Esophagus squamous epithelium (tissue), 5 donors: ENCODE measurements around the gene MEGF6. TPM values are rescaled to one million over a fixed set of nuclear protein-coding genes. Genes with fewer than 3 reads are reported as not detected.

Source experiments
- DNase-seq: peaks from one replicate; lab custom pipeline; 2025; lab: John Stamatoyannopoulos, UW
- H3K27ac ChIP-seq, 4 donors: fragments of 200-600 bp; sonication (generic); one replicate each; pipeline ENCODE4 v1.5.1; 2016 to 2019; ENCODE audit warnings: mild to moderate bottlenecking in 1 of 4
- H3K27me3 ChIP-seq, 4 donors: fragments of 200-600 bp; sonication (generic); 1 replicate in 3 of 4; 2 replicates in 1 of 4; pipeline versions ENCODE4 v1.5.1 to v1.6.0; 2017 to 2021; ENCODE audit warnings: antibody characterized with exemption in 1 of 4
- H3K36me3 ChIP-seq, 3 donors: fragments of 200-600 bp; sonication (generic); one replicate each; pipeline ENCODE4 v1.5.1; 2016 to 2019
- H3K4me1 ChIP-seq, 3 donors: fragments of 200-600 bp; sonication (generic); one replicate each; pipeline ENCODE4 v1.5.1; 2017 to 2019
- H3K4me3 ChIP-seq, 4 donors: fragments of 200-600 bp; sonication (generic); 1 replicate in 3 of 4; 2 replicates in 1 of 4; pipeline ENCODE4 v1.5.1; 2016 to 2019; ENCODE audit warnings: mild to moderate bottlenecking in 2 of 4, moderate library complexity in 1 of 4
- H3K9me3 ChIP-seq, 3 donors: fragments of 200-600 bp; sonication (generic); one replicate each; pipeline ENCODE4 v1.5.1; 2016 to 2019
- CTCF ChIP-seq, 6 experiments: fragments of 450-650 bp in 4 of 6; fragments of 200-600 bp in 2 of 6; sonication (generic) in 2 of 6; IDR thresholded peaks; one replicate each; pipeline ENCODE4 v1.5.1; 2016 to 2019; ENCODE audit warnings: antibody characterized with exemption in 6 of 6, mild to moderate bottlenecking in 4 of 6, moderate library complexity in 4 of 6
- POLR2A ChIP-seq, 4 donors: fragments of 450-650 bp; IDR thresholded peaks; one replicate each; pipeline ENCODE4 v1.6.1; 2017; ENCODE audit warnings: antibody characterized with exemption in 4 of 4, mild to moderate bottlenecking in 4 of 4, moderate library complexity in 3 of 4
- WGBS, 2 donors: methylation state at CpG; one replicate each; pipeline ENCODE4 v1.1.5; 2018; 5-methylcytosine and 5-hydroxymethylcytosine counted together
- intact Hi-C: fragments of 100-400 bp; cut with DNase I; formaldehyde crosslinking; loops from one replicate; pipeline ENCODE4 v1.15.0; 2022
- total RNA-seq, 4 donors: library from RNA; depleted of rRNA; stranded (reverse); fragments of >200 nt; gene quantifications; one replicate each; pipeline ENCODE4 v1.1.0, GENCODE V29; 2016
- donor health status: DM: yes; HTN: yes; CAD: no.

MEGF6 gene
- total RNA-seq, 4 donors from 2014 or later: 8.8 to 27.1 (median 16.8) TPM

- DNase-seq: no peak
- peak overlapping the region; percentile 44 to 73 (median 58) for H3K27ac ChIP-seq
- WGBS, 2 donors: 77 to 79% methylated on average over 10 to 13 of the region's 22 CpGs
- H3K27me3 ChIP-seq: peaks cover 0 to 2% (median 0%) of the 10 kb centered on the region in 4 donors
- H3K4me1 ChIP-seq: peaks cover 43 to 87% (median 64%) of the 10 kb centered on the region in 3 donors
- intact Hi-C loops: no loop called here
- TF ChIP-seq POLR2A (IDR thresholded peaks at IDR 0.05) (no peak), CTCF (IDR thresholded peaks at IDR 0.05) (no peak)
- H3K9me3 ChIP-seq: no peaks in the 10 kb centered on the region
- peaks cover 0 to under 1% (median 0%) of the 10 kb centered on the region in 3 donors for H3K36me3 ChIP-seq
- H3K4me3 ChIP-seq: no peak overlapping the region
These were observed 140.5 kb downstream of the MEGF6 start for GRCh38 chr1:3470650-3471355.

GRCh38 chr1:3469849-3470649 lies 141.3 kb downstream of the MEGF6 start:
- H3K27me3 ChIP-seq: no peaks in the 10 kb centered on the region
- H3K4me1 ChIP-seq: peaks cover 51 to 94% (median 70%) of the 10 kb centered on the region in 3 donors
- no peaks in the 10 kb centered on the region for H3K9me3 ChIP-seq
- 70 to 75% methylated on average over 13 to 14 of the region's 17 CpGs for whole genome bisulfite sequencing, 2 donors
- H3K36me3 ChIP-seq: no peaks in the 10 kb centered on the region
- no peak for DNase-seq
- no peak for TF ChIP-seq CTCF (IDR thresholded peaks at IDR 0.05)
- no peak for TF ChIP-seq POLR2A (IDR thresholded peaks at IDR 0.05)
- H3K4me3 ChIP-seq: no peak overlapping the region
- H3K27ac ChIP-seq: no peak overlapping the region
- intact Hi-C loops: no loop called here

- Histone ChIP-seq H3K4me1 (peaks cover 56 to 98% (median 76%) of the 10 kb centered on the region in 3 donors), H3K27ac (no peak overlapping the region), H3K36me3 (no peaks in the 10 kb centered on the region), H3K9me3 (no peaks in the 10 kb centered on the region), H3K27me3 (no peaks in the 10 kb centered on the region), H3K4me3 (no peak overlapping the region)
- 64 to 100% methylated on average over 3 to 4 of the region's 31 CpGs for WGBS, 2 donors
- intact Hi-C loops: no loop called here
- DNase-seq: no peak
- TF ChIP-seq POLR2A (IDR thresholded peaks at IDR 0.05) (no peak), CTCF (IDR thresholded peaks at IDR 0.05) (no peak)
These were observed 142.0 kb downstream of the MEGF6 start for GRCh38 chr1:3469104-3469848.

- H3K27ac ChIP-seq: no peak overlapping the region
- H3K9me3 ChIP-seq: no peaks in the 10 kb centered on the region
- peaks cover 62 to 98% (median 78%) of the 10 kb centered on the region in 3 donors for H3K4me1 ChIP-seq
- no peak overlapping the region for H3K4me3 ChIP-seq
- TF ChIP-seq POLR2A (IDR thresholded peaks at IDR 0.05) (no peak), CTCF (IDR thresholded peaks at IDR 0.05) (no peak)
- H3K36me3 ChIP-seq: no peaks in the 10 kb centered on the region
- 3 to 67% methylated on average over 7 to 12 of the region's 34 CpGs for WGBS, 2 donors
- intact Hi-C loops: no loop called here
- DNase-seq: no peak
- H3K27me3 ChIP-seq: no peaks in the 10 kb centered on the region
These were observed 142.8 kb downstream of the MEGF6 start for GRCh38 chr1:3468236-3469103.
